GM12874 (cell line): ENCODE measurements around the gene MT1HL1.

Experiments
- TF ChIP-seq, protein P1 (sequence below): IDR thresholded peaks from 2 replicates; pipeline ENCODE4 v1.5.1; 2011; ENCODE audit warnings: low read depth, mild to moderate bottlenecking, control low read depth, low read length, moderate library complexity; ENCODE audit not compliant: insufficient read depth

Gene MT1HL1

GRCh38 chr1:237004116-237004515 lies at the start of gene MT1HL1:
TSS of gene MT1HL1 (minus strand) at chr1:237004441. CDS start at chr1:237004372, 69 bp downstream.
- TF ChIP-seq, protein P1, sequence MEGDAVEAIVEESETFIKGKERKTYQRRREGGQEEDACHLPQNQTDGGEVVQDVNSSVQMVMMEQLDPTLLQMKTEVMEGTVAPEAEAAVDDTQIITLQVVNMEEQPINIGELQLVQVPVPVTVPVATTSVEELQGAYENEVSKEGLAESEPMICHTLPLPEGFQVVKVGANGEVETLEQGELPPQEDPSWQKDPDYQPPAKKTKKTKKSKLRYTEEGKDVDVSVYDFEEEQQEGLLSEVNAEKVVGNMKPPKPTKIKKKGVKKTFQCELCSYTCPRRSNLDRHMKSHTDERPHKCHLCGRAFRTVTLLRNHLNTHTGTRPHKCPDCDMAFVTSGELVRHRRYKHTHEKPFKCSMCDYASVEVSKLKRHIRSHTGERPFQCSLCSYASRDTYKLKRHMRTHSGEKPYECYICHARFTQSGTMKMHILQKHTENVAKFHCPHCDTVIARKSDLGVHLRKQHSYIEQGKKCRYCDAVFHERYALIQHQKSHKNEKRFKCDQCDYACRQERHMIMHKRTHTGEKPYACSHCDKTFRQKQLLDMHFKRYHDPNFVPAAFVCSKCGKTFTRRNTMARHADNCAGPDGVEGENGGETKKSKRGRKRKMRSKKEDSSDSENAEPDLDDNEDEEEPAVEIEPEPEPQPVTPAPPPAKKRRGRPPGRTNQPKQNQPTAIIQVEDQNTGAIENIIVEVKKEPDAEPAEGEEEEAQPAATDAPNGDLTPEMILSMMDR = no peak

GRCh38 chr1:237050915-237051314 lies 46.7 kb upstream of the MT1HL1 start:
- TF ChIP-seq, protein P1 = no peak

DNA sequence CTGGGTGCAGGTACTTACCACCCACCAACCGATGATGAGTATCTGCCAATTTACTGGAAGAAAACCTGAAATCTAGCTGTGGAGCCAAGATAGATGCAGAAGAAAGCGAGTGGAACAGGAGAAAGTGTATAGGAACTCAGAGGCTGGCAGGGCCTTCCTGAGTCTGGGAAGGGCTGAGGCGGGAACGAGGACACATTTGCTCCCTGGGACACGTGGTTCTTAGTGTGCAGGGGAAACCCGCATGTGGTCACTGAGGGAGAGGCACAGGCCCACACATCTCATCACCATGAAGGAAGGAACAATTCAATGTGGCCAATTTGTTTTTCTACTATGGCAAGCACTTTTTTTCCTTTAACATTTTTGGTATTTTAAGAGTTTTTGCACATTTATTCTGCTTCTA lies 45.9 kb upstream of the MT1HL1 start:
- TF ChIP-seq, protein P1 = no peak

DNA sequence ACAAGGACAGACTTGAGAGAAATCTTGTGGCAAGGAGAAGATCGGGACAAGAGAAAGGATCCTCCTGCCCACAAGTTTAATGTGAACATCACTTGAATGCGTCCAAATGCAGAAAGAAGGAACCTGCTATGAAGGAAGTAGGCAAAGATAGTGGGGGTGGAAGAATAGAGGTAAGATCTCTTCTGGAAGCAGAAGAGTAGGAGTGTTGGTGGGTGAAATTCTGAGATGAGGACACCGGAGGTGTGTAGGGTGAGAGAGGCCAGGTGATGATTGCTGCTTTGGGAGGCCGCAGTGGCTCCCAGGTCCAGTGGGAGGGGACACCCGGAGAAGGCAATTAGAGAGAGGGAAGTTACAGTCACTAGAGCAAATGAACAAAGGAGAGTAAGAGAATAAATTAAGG lies 44.6 kb upstream of the MT1HL1 start:
- TF ChIP-seq, protein P1 = no peak

- TF ChIP-seq, protein P1 = no peak
Measured at GRCh38 chr1:237045278-237046016, 41.2 kb upstream of the MT1HL1 start.

- TF ChIP-seq, protein P1 = no peak
Measured at GRCh38 chr1:237043846-237044636, 39.8 kb upstream of the MT1HL1 start.

DNA sequence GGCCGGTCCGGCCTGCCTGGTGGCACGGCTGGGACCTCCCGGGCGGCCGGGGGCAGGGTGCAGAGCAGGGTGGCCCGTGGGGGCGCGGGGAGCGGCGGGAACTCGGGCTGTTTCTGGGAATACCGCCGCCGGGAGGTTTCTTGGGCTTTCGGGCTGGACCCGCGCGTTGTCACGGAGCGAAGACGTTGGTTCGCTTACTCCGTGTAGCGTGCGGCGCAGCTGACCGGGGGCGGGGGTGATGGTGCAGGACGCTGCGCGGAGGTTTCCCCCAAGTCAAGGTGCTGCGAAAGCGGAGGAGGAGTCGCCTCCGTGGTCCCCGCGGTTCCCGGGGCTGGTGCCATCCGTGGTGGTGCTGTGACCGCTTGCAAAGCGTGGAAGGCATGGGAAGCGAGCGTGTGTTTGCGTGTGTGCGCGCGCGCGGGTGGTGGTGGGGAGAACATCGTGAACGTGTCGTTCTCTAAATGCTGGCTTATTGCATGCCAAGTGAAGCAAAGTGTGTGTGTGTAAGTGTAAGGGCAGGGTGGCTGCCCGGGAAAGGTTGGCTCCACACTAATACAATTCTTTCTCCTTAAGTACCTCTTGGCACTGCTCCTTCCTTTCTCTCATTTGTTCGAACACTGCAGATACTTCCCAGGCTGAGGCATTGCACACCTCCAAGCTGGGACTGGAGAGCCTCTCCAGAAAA lies 38.8 kb upstream of the MT1HL1 start:
- TF ChIP-seq, protein P1 = no peak
